ENCODE results near the gene GPR15LG.

GPR15LG gene

DNA sequence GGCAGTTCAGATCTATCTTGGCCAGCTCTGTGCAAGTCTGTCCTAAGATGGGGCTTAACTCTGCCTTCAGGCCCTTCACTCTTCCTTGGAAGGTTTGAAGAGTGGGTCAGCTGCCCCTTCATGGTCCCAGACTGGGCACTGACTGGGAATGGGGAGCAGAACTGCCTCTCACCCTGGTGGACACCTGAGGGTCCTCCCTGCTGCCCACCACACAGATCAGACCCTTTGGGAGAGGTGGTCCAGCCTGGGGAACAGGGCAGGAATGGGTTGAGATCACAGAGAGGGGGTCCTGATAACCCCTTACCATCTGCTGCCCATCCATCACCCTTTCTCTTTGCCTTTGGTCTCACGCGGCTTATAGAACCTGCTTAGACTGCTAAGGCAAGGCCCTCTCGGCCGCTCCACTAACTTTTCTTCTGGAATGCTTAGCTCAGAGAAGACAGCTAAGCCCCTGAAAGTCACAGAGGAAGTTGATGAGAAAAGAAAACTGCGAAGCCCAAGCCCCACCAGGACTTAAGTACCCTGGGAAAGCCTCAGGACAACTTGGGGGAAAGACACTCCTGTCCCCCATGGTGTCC, 20.3 kb downstream of the GPR15LG start:
- no peak for DNase-seq (ENCODE audit: low spot score)

DNA sequence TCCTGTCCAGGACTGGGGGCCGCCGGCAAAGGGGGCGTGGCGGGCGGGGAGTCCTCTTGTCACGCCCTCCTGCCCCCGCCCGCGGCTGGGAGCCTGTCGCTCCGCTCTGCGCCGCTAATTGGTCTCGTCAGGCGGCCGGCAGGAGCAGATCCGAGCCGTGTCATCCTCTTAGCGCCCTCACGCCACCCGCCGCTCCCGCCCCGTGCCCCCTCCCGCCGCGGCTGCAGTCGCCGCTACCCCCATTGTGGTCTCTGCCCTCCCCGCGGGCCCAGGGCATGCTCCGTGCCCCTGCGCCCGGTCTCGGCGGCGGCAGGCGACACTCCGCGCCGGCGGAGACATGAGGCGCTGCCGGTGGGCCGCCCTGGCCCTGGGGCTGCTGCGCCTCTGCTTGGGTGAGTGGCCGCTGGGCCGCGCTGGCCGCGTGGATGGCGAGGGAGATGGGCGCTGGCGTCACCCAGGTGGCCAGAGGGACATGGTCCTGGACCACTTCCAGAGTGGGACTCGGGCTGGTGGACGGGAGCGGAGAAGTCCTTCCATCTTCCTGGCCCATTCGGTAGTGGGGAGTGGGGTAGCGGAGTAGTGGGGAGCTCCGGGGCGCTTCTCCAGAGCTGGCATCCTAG, 20.9 kb downstream of the GPR15LG start, which contains the start of gene CDHR1:
Gene CDHR1, plus strand, starts transcription at position 114 of the 620 bp plus-strand sequence. Its CDS starts 224 bp downstream, at position 338.
- peak; percentile 42 for DNase-seq (ENCODE audit: low spot score)

DNA sequence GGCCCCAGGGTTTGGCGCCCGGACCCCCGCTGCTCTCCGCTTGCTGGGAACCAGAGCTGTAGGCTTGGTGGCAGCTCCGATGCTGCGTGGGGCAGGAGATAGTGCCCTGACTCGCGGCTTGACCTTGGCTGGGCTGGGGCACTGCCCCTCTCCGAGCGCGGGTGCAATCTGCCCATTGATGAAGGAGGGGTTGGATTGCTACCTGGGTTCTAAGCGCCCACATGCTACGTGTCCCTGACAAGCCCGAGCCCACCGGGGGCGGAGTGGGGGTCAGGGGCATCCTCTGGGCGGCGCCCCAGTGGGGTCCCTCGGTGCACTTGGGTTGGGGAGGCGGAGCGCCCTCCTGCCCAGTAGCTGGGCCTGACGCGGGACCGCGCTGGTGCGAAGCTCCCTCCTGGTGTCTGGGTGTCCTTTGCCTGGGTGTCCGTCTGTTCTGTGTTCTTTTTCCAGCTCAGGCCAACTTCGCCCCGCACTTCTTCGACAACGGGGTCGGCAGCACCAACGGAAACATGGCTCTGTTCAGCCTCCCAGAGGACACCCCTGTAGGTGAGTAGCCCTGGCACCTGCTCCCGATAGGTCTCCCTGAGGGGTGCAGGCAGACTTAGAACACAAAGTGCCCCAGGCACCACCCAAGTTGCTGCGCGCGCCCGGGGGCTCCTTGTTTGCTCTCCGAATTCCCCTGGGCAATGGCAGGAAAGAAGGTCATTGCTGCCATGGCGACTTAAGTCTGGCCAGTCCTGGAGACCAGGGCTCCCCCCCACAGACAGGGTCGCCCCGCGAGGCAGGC, 21.6 kb downstream of the GPR15LG start:
- DNase-seq (ENCODE audit: low spot score), result no peak

DNA sequence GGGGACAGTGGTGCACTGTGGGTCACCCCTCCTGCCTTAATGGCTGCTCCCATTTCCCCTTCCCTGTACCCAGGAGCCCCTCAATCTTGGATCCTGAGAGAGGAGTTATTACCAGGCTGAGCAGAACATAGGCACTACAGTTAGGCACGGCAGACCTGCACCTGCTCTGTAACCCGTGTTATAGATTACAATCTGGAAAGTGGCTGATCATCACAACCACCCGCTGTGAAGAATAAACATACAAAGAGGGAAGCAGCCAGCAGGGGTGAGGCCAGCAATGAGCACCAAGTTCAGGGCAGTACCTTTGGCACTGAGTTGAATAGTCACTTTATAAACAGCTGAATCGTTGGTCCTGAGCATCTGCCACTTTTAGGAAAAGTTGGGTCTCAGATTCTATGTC, 22.5 kb downstream of the GPR15LG start:
- no peak for DNase-seq (ENCODE audit: low spot score)

DNA sequence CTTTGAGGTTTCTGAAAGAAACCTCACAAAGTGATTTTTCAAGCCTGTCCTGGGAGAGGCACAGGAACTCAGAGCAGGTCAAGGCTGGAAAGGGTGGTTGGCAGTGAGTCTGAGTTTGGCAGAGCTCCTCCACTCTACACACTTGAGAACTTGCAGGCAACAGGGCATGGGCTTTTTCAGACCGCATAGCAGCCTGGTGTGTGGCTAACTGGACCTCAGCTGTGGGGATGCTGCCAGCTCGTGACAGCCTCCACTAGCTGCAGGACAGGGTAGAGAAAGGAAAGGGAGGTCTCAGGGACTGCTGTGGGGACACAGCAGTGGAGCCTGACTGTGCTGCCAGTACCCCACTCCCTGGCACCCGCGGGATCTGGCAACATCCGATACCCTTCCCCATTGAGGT, 23.3 kb downstream of the GPR15LG start:
- no peak for DNase-seq (ENCODE audit: low spot score)

DNA sequence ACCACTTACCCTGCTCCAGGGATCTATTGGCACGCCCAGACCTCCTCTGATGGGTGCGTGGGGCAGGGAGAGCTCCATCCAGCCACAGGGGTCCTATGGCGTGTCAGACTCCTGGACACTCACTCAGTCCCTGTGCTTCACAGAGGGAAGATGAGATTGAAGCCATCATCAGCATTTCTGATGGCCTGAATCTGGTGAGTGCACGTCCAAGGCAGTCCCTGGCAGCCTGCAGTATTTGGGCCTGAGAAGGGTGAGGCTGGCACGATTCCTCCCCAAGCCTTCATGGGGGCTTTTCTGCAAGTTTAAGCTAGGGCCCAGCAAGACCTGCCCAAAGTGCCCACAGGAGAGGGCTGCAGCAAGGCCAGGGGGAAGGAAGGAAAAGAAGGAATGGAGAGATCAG, 24.0 kb downstream of the GPR15LG start:
- no peak for DNase-seq (ENCODE audit: low spot score)

DNA sequence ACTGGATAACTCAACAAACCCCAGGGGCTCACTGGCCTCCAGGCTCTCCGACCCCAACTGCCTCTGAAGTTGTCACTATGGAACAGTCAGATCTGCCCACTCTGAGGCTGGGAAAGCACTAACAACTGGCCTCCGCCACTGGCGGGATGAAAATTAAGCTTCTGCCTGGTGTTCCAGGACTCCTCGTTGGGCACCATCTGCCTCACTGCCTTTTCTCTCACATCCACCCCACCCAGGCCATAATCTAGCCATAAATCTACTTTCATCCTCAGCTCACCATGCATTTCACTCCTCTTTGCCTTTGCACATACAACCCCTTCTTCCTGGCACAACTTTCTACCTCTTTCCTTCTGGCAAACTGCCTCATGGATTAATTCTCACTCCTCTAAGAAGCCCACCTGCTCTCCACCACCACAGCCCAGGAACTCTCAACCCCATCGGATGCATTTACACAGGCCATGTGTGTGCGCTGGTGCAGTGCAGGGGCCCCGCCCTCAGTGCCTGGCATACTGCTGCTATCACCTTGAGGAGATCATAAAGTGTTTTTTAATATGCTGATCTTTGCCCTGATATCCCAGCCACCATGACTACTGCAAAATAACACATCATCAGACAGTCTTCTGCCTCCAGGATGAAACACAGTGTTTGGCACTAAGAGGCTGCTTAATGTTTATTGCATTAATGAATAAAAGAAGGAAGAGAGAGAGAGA, 24.8 kb downstream of the GPR15LG start:
- DNase-seq (ENCODE audit: low spot score), result no peak

DNA sequence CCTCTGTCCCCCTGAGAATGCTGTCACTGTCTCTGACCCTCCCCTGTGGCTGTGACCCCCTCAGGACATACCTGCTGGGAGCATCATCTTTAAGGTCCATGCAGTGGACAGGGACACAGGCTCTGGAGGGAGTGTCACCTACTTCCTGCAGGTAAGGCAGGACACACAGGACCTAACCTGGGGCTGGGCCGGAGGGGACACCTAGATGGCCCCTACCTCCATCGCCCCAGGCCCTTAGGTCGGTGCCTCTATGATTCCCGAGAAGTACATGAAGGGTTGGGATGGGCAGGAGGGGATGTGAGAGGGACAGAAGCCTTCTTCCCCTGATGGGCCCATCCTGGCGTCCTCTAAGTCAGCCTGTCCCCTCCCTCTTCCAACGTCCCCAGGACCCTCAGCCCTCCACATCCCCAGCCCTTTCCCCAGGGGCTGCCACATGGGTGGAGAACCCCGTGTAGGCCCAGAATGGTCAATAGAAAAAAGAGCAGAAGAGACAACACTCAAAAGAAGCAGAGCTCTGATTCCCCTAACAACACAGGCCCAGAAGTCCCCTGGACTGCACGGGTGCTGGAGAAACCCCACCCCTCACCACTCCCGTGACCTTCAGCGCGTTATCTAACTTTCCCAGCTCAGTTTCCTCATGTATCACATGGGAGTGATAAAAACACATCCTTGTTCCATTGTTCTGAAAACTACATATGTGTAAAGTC, 27.1 kb downstream of the GPR15LG start:
- DNase-seq (ENCODE audit: low spot score), result no peak

DNA sequence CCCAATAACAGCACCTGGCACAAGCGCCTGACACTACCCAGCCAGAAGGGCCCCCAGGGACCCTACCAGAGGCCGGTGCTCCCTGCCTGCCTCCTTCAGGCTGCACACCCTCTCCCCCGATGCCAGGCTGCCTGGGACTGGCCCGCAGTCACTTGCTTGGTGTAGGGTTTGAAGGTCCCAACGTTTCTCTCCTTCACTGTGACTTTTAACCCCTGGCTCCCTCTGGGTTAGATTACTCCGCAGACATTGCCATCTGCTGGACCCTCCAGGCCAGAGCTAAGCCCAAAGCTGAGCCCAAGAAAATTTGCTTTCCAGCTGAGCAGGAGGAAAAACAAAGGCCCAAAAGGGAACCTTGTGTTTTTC, 27.6 kb downstream of the GPR15LG start:
- no peak for DNase-seq (ENCODE audit: low spot score)

DNA sequence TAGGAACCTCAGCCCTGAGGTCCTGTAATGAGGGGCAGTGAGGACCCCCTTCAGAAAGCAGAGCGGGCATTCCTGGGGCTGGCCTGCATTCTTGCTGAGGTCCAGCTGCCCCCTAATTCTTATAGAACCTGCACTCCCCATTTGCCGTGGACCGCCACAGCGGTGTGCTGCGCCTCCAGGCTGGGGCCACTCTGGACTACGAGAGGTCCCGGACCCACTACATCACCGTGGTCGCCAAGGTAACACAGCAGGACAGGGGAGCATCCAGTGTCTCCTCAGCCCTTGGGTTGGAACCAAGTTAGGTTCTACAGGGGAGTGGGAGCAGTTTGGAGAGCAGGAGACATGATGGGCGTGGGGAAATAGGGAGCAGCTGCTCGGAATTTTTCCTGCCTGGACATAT, 28.1 kb downstream of the GPR15LG start:
- no peak for DNase-seq (ENCODE audit: low spot score)

DNA sequence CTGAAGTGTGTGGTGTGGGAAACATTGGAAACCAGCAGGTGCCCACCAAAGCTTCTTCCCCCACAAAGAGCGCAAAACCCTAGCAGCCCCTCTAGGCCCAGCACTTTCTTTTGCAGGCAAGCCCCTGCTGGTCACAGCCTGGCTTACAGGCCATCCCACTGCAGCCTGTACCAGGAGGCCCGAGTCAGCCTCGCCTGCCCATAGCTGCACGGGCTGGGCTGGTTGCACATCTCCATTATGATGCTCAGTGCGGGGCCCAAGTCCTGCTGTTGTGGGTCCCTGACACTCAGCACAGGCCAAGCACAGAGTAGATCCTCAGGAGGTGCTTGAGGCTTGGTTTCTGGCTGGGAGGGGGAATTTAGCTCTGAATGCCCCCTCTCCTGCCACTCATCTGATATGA, 28.7 kb downstream of the GPR15LG start:
- DNase-seq (ENCODE audit: low spot score), result no peak

DNA sequence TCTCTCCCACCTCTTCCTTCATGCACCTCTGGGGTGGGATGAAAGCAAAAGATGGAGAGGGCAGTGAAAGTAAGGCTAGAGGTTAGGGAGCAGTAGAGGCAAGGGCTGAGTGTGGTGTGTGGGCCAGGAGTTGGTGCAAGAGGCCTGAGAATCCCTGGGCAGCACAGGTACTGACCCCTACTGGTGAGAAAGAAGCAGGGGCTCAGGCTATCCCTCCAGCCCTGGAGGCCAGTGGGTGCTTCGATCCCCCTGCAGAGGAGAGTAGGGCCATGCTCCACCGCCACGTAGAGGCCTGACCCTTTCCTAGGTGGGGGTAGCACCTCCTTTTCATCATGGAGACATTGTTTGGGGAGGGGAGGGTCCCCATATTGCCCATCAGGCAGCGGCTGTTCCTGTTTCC, 30.5 kb downstream of the GPR15LG start:
- no peak for DNase-seq (ENCODE audit: low spot score)

DNA sequence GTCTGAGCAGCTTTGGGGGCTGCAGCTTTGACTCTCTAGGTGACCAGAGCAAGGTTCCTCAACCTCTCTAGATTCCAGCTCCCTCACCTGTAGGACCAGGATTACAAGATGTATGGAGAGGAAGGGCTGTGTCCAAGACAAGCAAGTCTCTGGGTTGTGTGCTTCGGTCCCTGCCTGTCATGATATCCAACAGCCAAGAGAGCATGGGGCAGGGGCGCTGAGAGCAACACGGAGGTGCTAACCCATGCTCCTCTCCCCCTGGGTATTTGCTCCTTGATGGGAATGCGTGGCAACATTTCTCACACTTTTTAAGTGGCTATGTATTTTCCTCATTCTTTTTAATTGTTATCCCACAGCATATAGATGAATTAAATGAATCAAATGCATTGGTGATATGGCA, 31.0 kb downstream of the GPR15LG start:
- DNase-seq (ENCODE audit: low spot score), result no peak

DNA sequence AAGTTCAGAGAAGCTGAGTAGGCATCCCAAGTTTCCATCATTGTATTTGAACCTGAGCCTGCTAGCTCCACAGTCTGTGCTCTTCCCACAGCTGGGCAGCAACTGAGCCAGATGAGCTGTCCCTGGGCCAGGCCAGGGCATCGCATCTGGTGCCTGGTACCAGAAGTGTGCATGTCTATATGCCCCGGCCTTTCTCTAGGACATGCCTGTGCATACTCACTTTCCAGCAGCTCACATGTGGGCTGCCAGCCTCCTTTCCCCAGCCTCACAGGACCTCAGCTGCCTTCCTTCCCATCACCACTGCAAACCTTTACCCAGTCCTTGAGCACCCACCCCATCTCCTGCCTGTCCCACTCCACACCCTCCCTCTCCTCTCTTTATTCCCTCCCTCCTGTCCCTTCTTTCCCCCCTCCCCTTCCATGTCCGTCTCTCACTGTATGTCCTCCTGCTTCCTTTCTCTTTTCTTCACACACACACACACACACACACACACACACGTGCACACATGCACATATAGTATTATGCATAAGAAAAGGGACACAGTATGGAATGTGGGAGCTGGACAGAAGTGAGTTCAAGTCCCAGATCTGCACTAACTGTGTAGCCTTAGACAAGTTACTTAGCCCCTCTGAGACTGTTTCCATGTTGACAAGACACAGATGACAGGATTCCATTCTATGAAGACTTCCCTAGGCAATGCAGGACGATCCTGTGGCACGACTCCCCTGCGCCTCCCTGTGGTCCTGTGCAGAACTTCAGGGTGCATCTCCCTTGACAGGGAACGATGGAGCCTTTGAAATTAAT, 31.6 kb downstream of the GPR15LG start:
- peak; percentile 77 for DNase-seq (ENCODE audit: low spot score)

DNA sequence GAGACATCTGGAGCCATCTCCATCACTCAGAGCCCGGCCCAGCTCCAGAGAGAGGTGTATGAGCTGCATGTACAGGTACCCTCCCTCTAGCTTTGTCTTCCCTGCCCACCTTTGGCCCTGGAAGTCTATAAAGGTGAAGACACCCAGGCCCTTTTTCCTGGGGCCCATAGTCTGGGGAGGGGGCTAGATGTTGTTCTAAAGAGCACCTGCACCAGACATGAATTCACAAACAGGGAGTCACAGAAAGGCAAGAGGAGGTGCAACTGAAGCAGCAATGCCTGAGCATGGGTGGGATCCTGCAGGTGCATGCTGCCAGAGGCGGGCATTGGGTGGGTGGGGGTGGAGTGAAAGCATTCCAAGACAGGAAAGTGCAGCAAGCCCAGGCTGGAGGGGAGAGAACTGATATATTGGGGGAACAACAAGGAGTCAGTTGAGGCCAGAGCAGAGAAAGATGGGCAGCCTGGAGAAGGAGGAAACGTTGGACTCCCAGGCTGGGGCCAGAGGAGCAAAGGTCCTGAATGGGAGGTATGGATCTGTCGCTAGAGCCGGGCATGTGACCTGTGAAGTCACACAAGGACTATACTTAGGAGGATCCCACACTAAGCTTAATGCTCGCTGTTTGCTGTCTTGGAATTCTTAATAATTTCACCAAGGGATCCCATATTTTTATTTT, 32.4 kb downstream of the GPR15LG start:
- no peak for DNase-seq (ENCODE audit: low spot score)

DNA sequence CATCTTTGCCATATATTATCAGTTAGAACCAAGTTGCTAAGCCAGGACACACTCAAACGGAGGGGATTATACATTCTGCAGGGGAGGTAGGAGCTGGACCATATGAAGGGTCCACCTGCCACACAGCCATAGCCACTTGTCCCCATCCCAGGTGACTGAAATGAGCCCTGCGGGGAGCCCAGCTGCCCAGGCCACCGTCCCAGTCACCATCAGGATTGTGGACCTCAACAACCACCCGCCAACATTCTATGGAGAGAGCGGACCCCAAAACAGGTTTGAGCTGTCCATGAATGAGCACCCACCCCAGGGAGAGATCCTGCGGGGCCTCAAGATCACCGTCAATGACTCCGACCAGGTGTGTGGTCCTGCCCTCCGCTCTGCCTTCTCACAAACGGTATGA, 34.4 kb downstream of the GPR15LG start:
- no peak for DNase-seq (ENCODE audit: low spot score)

DNA sequence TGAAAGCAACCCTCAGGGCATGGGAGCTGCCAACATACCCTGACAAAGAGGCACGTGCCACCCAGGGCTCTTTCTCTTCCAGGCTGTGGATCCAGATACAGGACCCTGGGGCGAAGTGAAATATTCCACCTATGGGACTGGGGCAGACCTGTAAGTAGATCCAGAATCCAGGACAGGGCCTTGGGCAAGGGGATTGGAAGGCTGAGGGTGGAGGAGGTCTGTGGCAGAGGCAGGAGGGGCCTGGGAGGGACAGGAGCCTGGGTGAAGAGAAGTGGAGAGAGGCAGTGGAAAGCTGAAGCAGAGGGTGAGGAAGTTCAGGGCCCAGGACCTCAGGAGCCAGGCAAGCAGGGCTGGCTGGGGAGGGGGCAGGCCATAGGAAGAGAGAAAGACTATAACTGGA, 38.0 kb downstream of the GPR15LG start:
- no peak for DNase-seq (ENCODE audit: low spot score)

DNA sequence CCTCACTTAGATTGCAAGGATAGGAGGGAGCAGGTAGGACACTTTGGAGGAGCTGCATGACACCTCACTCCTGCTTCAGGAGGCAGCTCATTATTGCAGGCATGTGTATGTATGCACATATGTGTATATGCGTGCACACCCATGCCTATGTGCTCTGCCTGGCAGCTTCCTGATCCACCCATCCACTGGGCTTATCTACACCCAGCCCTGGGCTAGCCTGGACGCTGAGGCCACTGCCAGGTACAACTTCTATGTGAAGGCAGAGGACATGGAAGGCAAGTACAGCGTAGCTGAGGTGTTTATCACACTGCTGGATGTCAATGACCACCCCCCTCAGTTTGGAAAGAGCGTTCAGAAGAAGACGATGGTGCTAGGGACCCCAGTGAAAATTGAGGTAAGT, 38.4 kb downstream of the GPR15LG start:
- no peak for DNase-seq (ENCODE audit: low spot score)

DNA sequence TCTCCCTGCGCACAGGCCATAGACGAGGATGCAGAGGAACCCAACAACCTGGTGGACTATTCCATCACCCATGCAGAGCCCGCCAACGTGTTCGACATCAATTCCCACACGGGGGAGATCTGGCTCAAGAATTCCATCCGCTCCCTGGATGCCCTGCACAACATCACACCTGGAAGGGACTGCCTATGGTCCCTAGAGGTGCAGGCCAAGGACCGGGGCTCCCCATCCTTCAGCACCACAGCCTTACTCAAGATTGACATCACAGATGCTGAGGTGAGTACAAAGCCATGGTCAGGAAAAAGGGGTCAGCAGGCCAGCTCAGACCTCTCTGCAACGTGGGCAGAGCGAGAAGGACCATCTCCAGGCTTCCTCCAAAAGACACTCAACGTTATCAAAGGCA, 39.5 kb downstream of the GPR15LG start:
- no peak for DNase-seq (ENCODE audit: low spot score)

DNA sequence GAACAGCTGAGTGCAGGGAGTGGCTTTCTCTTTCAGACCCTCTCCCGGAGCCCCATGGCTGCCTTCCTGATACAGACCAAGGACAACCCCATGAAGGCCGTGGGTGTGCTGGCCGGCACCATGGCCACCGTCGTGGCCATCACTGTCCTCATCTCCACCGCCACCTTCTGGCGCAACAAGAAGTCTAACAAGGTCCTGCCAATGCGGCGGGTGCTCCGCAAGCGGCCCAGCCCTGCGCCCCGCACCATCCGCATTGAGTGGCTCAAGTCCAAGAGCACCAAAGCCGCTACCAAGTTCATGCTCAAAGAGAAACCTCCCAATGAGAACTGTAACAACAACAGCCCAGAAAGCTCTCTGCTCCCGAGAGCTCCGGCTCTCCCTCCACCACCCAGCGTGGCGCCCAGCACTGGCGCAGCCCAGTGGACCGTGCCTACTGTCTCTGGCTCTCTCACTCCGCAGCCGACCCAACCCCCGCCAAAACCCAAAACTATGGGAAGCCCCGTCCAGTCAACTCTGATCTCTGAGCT, 40.5 kb downstream of the GPR15LG start:
- no peak for DNase-seq (ENCODE audit: low spot score)
